HG03139 (cell line): ENCODE data around the gene PCDHGC5.

Experiments used
- ATAC-seq: cut with Tn5 transposase; IDR thresholded peaks from one replicate; pipeline ENCODE4 v1.9.1; 2021; ENCODE audit not compliant: unreplicated experiment

PCDHGC5 gene

GRCh38 chr5:141488591-141489561, at the start of gene PCDHGC5:
TSS of gene PCDHGC5 (plus strand) at chr5:141489081. CDS start at chr5:141489241, 160 bp downstream.
- ATAC-seq = no peak

- no peak for ATAC-seq
Observed at GRCh38 chr5:141439411-141440141, 49.3 kb upstream of the PCDHGC5 start.

- no peak for ATAC-seq
Observed at GRCh38 chr5:141440341-141440740, 48.5 kb upstream of the PCDHGC5 start.

DNA sequence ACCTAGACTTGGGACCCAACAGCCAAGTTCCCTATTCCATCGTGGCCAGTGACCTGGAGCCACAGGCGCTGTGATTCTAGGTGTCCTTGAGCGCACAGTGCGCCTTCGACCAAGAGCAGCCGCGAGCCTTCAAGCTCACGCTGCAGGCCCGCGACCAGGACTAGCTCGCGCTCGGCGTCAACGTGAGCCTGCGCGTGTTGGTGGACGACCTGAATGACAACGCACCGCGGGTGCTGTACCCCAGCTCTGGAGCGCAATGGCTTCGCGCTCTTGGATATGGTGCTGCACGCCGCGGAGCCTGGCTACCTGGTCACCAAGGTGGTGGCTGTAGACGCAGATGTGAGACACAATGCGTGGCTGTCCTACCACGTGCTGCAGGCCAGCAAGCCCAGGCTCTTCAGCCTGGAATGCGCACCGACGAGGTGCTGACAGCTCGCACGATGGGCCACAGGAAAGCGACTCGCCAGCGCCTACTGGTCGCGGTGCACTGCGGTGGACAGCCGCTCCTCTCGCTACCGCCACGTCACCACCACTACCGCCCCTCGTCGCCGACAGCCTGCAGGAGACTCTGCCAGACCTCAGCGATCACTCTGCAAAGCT, 47.2 kb upstream of the PCDHGC5 start:
- ATAC-seq = no peak

- no peak for ATAC-seq
Observed at GRCh38 chr5:141465351-141465750, 23.5 kb upstream of the PCDHGC5 start.

GRCh38 chr5:141475625-141476131, 13.2 kb upstream of the PCDHGC5 start, which contains the start of gene PCDHGC3:
TSS of gene PCDHGC3 (plus strand) at chr5:141475966. CDS start at chr5:141476117, 151 bp downstream.
- ATAC-seq = peak; percentile 96

- ATAC-seq = no peak
Observed at GRCh38 chr5:141476132-141476911, 12.6 kb upstream of the PCDHGC5 start.

GRCh38 chr5:141477044-141477575, 11.8 kb upstream of the PCDHGC5 start:
- ATAC-seq = no peak

DNA sequence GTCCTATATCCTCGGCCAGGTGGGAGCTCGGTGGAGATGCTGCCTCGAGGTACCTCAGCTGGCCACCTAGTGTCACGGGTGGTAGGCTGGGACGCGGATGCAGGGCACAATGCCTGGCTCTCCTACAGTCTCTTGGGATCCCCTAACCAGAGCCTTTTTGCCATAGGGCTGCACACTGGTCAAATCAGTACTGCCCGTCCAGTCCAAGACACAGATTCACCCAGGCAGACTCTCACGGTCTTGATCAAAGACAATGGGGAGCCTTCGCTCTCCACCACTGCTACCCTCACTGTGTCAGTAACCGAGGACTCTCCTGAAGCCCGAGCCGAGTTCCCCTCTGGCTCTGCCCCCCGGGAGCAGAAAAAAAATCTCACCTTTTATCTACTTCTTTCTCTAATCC, 11.1 kb upstream of the PCDHGC5 start:
- ATAC-seq = no peak

- no peak for ATAC-seq
Observed at GRCh38 chr5:141478321-141478945, 10.4 kb upstream of the PCDHGC5 start.

- ATAC-seq = no peak
Observed at GRCh38 chr5:141479776-141480175, 9.1 kb upstream of the PCDHGC5 start.

GRCh38 chr5:141483902-141484301, 5.0 kb upstream of the PCDHGC5 start:
- ATAC-seq = no peak

DNA sequence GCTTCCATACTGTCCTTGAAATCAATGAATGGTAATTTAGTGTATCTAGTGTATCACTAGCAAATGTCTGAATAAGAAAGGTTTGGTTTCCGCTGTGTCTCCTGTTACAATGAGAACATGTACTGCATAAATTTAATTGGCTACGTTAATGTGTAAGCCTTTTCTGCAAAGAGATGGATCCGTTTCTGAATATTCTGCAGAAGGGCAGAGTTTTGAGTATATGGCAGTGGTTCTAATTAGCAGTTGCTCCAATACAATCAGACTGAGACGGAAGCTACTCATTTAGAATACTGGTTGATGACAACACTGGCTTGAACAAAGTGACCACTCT, 4.6 kb upstream of the PCDHGC5 start:
- no peak for ATAC-seq

DNA sequence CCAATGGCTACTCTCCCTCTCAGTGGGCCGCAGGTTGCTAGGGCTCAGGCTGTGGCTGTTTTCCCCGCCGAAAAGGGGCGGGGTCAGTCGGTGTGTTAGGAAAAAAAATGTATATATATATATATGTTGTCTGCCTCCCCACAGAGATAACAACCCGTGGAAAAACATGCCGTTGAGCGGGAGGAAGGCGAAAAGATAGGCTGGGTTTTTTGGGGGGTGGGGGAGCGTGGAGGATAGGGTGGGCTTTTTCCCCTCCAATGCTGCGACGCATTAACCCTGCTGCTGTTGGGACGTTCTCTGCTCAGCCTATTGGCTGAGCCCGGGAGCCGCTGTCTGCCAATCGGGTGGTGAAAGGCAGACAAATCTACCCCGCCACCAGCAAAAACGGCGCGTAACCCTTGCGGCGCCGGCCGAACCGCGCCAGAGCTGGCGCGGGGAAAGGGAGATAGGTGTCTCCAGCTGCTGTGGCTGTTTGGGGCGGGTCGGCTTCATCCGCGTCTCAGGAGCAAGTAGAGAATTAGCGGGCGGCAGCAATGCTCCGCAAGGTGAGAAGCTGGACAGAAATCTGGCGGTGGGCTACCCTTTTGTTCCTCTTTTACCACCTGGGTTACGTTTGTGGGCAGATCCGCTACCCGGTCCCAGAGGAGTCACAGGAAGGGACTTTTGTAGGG, 4.1 kb upstream of the PCDHGC5 start, which contains the start of gene PCDHGC4:
PCDHGC4 (plus strand) TSS at position 390 of the 671 bp plus-strand sequence; CDS start at position 534, 144 bp downstream.
- no peak for ATAC-seq

DNA sequence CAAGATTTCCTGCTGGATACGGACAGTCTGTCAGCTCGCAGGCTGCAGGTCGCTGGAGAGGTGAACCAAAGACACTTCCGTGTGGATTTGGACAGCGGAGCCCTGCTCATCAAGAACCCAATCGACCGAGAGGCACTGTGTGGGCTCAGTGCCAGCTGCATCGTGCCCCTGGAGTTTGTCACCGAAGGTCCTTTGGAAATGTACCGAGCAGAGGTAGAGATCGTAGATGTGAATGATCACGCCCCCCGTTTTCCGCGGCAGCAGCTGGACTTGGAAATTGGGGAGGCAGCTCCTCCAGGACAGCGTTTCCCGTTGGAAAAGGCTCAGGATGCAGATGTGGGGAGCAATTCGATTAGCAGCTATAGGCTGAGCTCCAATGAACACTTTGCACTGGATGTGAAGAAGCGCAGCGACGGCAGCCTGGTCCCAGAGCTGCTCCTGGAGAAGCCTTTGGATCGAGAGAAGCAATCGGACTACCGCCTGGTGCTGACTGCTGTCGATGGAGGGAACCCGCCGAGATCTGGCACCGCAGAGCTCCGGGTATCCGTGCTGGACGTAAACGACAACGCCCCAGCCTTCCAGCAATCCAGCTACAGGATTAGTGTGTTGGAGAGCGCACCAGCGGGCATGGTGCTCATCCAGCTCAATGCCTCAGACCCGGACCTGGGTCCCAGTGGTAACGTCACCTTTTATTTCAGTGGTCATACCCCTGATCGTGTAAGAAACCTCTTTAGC, 3.4 kb upstream of the PCDHGC5 start:
- ATAC-seq = no peak

GRCh38 chr5:141486091-141486490, 2.8 kb upstream of the PCDHGC5 start:
- ATAC-seq = no peak

GRCh38 chr5:141487131-141487530, 1.8 kb upstream of the PCDHGC5 start:
- no peak for ATAC-seq

- no peak for ATAC-seq
Observed at GRCh38 chr5:141489841-141490240, 960 bp downstream of the PCDHGC5 start.
